ENCODE data around the gene GIMD1. TPM values are rescaled to one million over a fixed set of nuclear protein-coding genes. Genes with fewer than 3 reads are reported as not detected.

Gene GIMD1
- total RNA-seq, 1 experiment from 2014 or later, result not detected

DNA sequence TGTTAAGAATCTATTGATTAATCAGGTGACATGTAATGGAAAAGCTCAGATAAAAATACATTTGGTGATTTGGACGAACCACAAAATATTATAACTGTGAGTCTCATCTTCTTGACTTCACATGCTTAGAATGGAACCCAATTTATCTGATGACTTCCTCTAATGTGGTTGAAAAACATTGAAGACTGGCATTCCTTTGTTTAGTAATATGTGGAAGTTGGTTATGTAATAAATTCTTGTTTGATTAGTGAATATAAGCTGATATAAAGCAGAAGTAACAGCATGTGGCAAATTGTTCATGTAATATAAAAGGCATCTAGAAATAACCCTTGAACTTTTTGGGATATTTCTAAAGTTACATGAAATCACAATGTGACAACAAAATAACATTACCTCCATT lies 9.7 kb downstream of the GIMD1 start:
- no peaks in the 10 kb centered on the region for H3K27me3 Mint-ChIP-seq (ENCODE audit: low read depth)
- H3K9me3 ChIP-seq (ENCODE audit: control insufficient read depth, low read depth, low read length), result no peaks in the 10 kb centered on the region
- H3K23me2 ChIP-seq (ENCODE audit: insufficient read length, low read depth, low read length, poor library complexity, severe bottlenecking), result no peaks in the 10 kb centered on the region
- H3K27ac ChIP-seq (ENCODE audit: insufficient read length, low read depth, low read length), result no peak overlapping the region
- H3K14ac ChIP-seq (ENCODE audit: insufficient read depth, low read length), result no peak overlapping the region
- no peak overlapping the region for H4K91ac ChIP-seq (ENCODE audit: insufficient read length, low read depth, low read length)
- H3K9me3 Mint-ChIP-seq, result no peaks in the 10 kb centered on the region
- H3K27me3 ChIP-seq (ENCODE audit: insufficient read depth, low read length), result no peaks in the 10 kb centered on the region
- no peak overlapping the region for H3K27ac Mint-ChIP-seq
- H2BK15ac ChIP-seq (ENCODE audit: low read depth, low read length), result no peak overlapping the region
- no peak overlapping the region for H2BK12ac ChIP-seq (ENCODE audit: insufficient read length, low read depth, low read length)
- no peak for DNase-seq
- no peak overlapping the region for H3K23ac ChIP-seq (ENCODE audit: insufficient read length, low read depth, low read length)
- TF ChIP-seq, protein P1, sequence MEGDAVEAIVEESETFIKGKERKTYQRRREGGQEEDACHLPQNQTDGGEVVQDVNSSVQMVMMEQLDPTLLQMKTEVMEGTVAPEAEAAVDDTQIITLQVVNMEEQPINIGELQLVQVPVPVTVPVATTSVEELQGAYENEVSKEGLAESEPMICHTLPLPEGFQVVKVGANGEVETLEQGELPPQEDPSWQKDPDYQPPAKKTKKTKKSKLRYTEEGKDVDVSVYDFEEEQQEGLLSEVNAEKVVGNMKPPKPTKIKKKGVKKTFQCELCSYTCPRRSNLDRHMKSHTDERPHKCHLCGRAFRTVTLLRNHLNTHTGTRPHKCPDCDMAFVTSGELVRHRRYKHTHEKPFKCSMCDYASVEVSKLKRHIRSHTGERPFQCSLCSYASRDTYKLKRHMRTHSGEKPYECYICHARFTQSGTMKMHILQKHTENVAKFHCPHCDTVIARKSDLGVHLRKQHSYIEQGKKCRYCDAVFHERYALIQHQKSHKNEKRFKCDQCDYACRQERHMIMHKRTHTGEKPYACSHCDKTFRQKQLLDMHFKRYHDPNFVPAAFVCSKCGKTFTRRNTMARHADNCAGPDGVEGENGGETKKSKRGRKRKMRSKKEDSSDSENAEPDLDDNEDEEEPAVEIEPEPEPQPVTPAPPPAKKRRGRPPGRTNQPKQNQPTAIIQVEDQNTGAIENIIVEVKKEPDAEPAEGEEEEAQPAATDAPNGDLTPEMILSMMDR (conservative IDR thresholded peaks at IDR 0.05), result no peak
- no peak overlapping the region for H3K9ac ChIP-seq (ENCODE audit: extremely low read depth, insufficient read length, low read length)
- H3K4ac ChIP-seq (ENCODE audit: low read depth, low read length), result no peak overlapping the region
- H3K79me2 ChIP-seq (ENCODE audit: insufficient read depth, low read length), result no peaks in the 10 kb centered on the region
- peaks cover 4% of the 10 kb centered on the region in 2 experiments; a peak in 1 of 4 replicates for H3K4me1 Mint-ChIP-seq
- H3K56ac ChIP-seq (ENCODE audit: insufficient read length, low read depth, low read length), result no peak overlapping the region
- H2BK20ac ChIP-seq (ENCODE audit: low read depth, low read length, poor library complexity, severe bottlenecking), result no peak overlapping the region
- no peak overlapping the region for H4K8ac ChIP-seq (replicated peaks; ENCODE audit: insufficient read length, low read depth, low read length)
- no peak overlapping the region for H2AFZ ChIP-seq (ENCODE audit: low read length)
- no peaks in the 10 kb centered on the region for H4K20me1 ChIP-seq (ENCODE audit: control insufficient read depth, insufficient read depth, insufficient read length)
- H3K18ac ChIP-seq (ENCODE audit: insufficient read length, low read depth, low read length), result no peak overlapping the region
- H3K79me1 ChIP-seq (ENCODE audit: insufficient read depth, low read depth, low read length, poor library complexity, severe bottlenecking), result no peaks in the 10 kb centered on the region
- H3T11ph ChIP-seq (ENCODE audit: low read length), result no peak overlapping the region
- no peaks in the 10 kb centered on the region for H3K4me1 ChIP-seq (ENCODE audit: insufficient read depth, low read length)
- H3K4me2 ChIP-seq (ENCODE audit: insufficient read depth, insufficient read length, low read length), result no peak overlapping the region
- no peak overlapping the region for H2BK5ac ChIP-seq (ENCODE audit: insufficient read length, low read length)
- H4K5ac ChIP-seq (ENCODE audit: insufficient read length, low read depth, low read length), result no peak overlapping the region
- no peak overlapping the region for H3K4me3 Mint-ChIP-seq
- no CpG with 5 or more reads among the region's 1 CpG for WGBS (ENCODE audit: extremely low coverage, insufficient read length, low lambda C conversion rate)
- H2BK120ac ChIP-seq (ENCODE audit: low read depth, low read length, poor library complexity, severe bottlenecking), result no peak overlapping the region
- no peak overlapping the region for H2AK5ac ChIP-seq (ENCODE audit: insufficient read length, low read length)
- no peaks in the 10 kb centered on the region for H3K36me3 Mint-ChIP-seq (ENCODE audit: insufficient read depth in 1 of 3, low read depth in 3 of 3)
